Measurements from ENCODE around the gene CUEDC1. TPM values are rescaled to one million over a fixed set of nuclear protein-coding genes. Genes with fewer than 3 reads are reported as not detected.
A peak's percentile ranks its signal among the peaks of the same experiment; 100 is the strongest.

Gene CUEDC1
- total and polyA plus RNA-seq, 2 experiments from 2014 or later = 11.6 to 23.3 TPM

- no peaks in the 10 kb centered on the region for H3K36me3 ChIP-seq (replicated peaks; ENCODE audit: insufficient read depth, low read depth)
- H4K20me1 ChIP-seq (ENCODE audit: insufficient read depth, poor library complexity, severe bottlenecking) = no peaks in the 10 kb centered on the region
- peak overlapping the region; percentile 94 for H3K27ac ChIP-seq
- 56% methylated on average over 7 of the region's 7 CpGs for WGBS (ENCODE audit: low lambda C conversion rate, missing lambda C conversion rate)
- H3K9me2 ChIP-seq (replicated peaks; ENCODE audit: insufficient read depth) = no peaks in the 10 kb centered on the region
- no peak overlapping the region for H2AFZ ChIP-seq
- no peaks in the 10 kb centered on the region for H3K27me3 ChIP-seq
- no peak overlapping the region for H3K4me3 ChIP-seq
- TF ChIP-seq EZH2 (IDR thresholded peaks at IDR 0.05; ENCODE audit: borderline replicate concordance) (no peak), CTCF (IDR thresholded peaks at IDR 0.05; ENCODE audit: poor library complexity) (no peak), EZH2phosphoT487 (IDR thresholded peaks at IDR 0.05; ENCODE audit: low read depth, severe bottlenecking, unreplicated experiment) (no peak)
- no peaks in the 10 kb centered on the region for H3K79me2 ChIP-seq
- no peak for DNase-seq (ENCODE audit: low spot score)
- H3K9me3 ChIP-seq (ENCODE audit: low read depth) = no peaks in the 10 kb centered on the region
- H3K4me1 ChIP-seq (ENCODE audit: insufficient read depth) = peaks cover 38% of the 10 kb centered on the region
- H3K4me2 ChIP-seq = peak overlapping the region; percentile 59
Measured at GRCh38 chr17:57874058-57874419, 81.2 kb downstream of the CUEDC1 start.

GRCh38 chr17:57873261-57874057 is 81.8 kb downstream of the CUEDC1 start:
- Histone ChIP-seq H3K4me1 (ENCODE audit: insufficient read depth) (peaks cover 38% of the 10 kb centered on the region), H3K79me2 (no peaks in the 10 kb centered on the region), H3K36me3 (replicated peaks; ENCODE audit: insufficient read depth, low read depth) (no peaks in the 10 kb centered on the region), H3K9me3 (ENCODE audit: low read depth) (no peaks in the 10 kb centered on the region), H3K4me2 (no peak overlapping the region), H3K27me3 (no peaks in the 10 kb centered on the region), H3K27ac (peak overlapping the region; percentile 94), H2AFZ (no peak overlapping the region), H4K20me1 (ENCODE audit: insufficient read depth, poor library complexity, severe bottlenecking) (no peaks in the 10 kb centered on the region), H3K4me3 (no peak overlapping the region), H3K9me2 (replicated peaks; ENCODE audit: insufficient read depth) (no peaks in the 10 kb centered on the region)
- DNase-seq (ENCODE audit: low spot score) = no peak
- TF ChIP-seq CTCF (IDR thresholded peaks at IDR 0.05; ENCODE audit: poor library complexity) (no peak), EZH2 (IDR thresholded peaks at IDR 0.05; ENCODE audit: borderline replicate concordance) (no peak), EZH2phosphoT487 (IDR thresholded peaks at IDR 0.05; ENCODE audit: low read depth, severe bottlenecking, unreplicated experiment) (no peak)
- 93% methylated on average over 16 of the region's 16 CpGs for WGBS (ENCODE audit: low lambda C conversion rate, missing lambda C conversion rate)

- Histone ChIP-seq H4K20me1 (ENCODE audit: insufficient read depth, poor library complexity, severe bottlenecking) (no peaks in the 10 kb centered on the region), H2AFZ (no peak overlapping the region), H3K36me3 (replicated peaks; ENCODE audit: insufficient read depth, low read depth) (no peaks in the 10 kb centered on the region), H3K4me3 (no peak overlapping the region), H3K27me3 (no peaks in the 10 kb centered on the region), H3K4me1 (ENCODE audit: insufficient read depth) (peaks cover 44% of the 10 kb centered on the region), H3K79me2 (no peaks in the 10 kb centered on the region), H3K27ac (no peak overlapping the region), H3K9me3 (ENCODE audit: low read depth) (no peaks in the 10 kb centered on the region), H3K9me2 (replicated peaks; ENCODE audit: insufficient read depth) (no peaks in the 10 kb centered on the region), H3K4me2 (no peak overlapping the region)
- TF ChIP-seq EZH2phosphoT487 (IDR thresholded peaks at IDR 0.05; ENCODE audit: low read depth, severe bottlenecking, unreplicated experiment) (no peak), CTCF (IDR thresholded peaks at IDR 0.05; ENCODE audit: poor library complexity) (no peak), EZH2 (IDR thresholded peaks at IDR 0.05; ENCODE audit: borderline replicate concordance) (no peak)
- DNase-seq (ENCODE audit: low spot score) = no peak
- 96% methylated on average over 14 of the region's 14 CpGs for WGBS (ENCODE audit: low lambda C conversion rate, missing lambda C conversion rate)
Measured at GRCh38 chr17:57872536-57872935, 82.7 kb downstream of the CUEDC1 start.

Measured in hepatocyte (in vitro differentiated cells).